Measurements from ENCODE around the gene KCNN3. TPM values are rescaled to one million over a fixed set of nuclear protein-coding genes. Genes with fewer than 3 reads are reported as not detected.

KCNN3 gene
- total RNA-seq, 4 donors from 2014 or later, result 0.24 to 2.4 (median 0.95) TPM

GRCh38 chr1:154865442-154866256 is 4.4 kb downstream of the KCNN3 start:
- TF ChIP-seq, protein P1, sequence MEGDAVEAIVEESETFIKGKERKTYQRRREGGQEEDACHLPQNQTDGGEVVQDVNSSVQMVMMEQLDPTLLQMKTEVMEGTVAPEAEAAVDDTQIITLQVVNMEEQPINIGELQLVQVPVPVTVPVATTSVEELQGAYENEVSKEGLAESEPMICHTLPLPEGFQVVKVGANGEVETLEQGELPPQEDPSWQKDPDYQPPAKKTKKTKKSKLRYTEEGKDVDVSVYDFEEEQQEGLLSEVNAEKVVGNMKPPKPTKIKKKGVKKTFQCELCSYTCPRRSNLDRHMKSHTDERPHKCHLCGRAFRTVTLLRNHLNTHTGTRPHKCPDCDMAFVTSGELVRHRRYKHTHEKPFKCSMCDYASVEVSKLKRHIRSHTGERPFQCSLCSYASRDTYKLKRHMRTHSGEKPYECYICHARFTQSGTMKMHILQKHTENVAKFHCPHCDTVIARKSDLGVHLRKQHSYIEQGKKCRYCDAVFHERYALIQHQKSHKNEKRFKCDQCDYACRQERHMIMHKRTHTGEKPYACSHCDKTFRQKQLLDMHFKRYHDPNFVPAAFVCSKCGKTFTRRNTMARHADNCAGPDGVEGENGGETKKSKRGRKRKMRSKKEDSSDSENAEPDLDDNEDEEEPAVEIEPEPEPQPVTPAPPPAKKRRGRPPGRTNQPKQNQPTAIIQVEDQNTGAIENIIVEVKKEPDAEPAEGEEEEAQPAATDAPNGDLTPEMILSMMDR (IDR thresholded peaks at IDR 0.05), result no peak
- DNase-seq (ENCODE audit: low spot score) (no peak), ATAC-seq (ENCODE audit: low FRiP score) (no peak)

GRCh38 chr1:154864189-154864975 is 5.7 kb downstream of the KCNN3 start:
- DNase-seq (ENCODE audit: low spot score) (no peak), ATAC-seq (ENCODE audit: low FRiP score) (no peak)
- TF ChIP-seq, protein P1 (IDR thresholded peaks at IDR 0.05), result no peak

DNA sequence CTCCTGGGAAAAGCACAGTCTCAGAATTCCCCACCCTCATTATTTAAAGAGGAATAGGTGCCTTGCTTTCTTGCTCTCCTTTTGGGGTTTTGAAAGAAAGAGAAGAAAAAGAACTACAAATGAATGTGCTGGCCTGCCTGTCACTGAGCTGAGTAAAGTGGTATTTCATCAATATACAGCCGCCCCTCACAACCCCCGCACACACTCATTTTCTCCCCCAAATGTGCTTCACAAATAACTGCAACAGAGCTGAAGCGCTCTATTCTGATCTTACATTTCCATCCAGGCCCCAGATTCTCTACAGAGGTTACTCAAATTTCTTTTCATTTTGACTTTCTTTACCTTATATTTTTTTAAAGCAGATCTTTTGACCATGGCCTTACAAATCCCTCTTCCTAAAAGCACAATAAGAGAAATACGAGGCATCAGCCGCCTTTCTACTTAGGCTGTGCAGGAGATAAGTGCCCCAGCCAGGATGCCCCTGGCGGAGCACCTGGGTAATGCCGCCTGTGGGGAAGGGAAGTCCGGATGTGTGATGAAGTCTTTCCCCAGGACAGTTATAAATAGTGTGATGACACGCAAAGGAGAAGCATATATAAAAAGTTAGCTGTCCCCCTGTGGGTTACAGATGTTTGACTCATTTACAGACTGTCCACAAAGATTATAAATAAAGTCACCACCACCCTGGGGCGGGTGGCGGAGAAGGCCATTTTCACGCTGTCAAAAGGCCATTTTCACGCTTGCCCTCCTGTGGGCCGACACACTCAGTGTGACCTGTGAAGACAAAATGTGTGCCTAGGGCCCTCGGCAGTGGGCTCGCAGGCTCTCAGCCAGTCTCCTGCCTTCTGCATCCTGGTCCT is 6.5 kb downstream of the KCNN3 start:
- TF ChIP-seq, protein P1 (IDR thresholded peaks at IDR 0.05), result no peak
- ATAC-seq (ENCODE audit: low FRiP score), result no peak
- no peak for DNase-seq (ENCODE audit: low spot score)

DNA sequence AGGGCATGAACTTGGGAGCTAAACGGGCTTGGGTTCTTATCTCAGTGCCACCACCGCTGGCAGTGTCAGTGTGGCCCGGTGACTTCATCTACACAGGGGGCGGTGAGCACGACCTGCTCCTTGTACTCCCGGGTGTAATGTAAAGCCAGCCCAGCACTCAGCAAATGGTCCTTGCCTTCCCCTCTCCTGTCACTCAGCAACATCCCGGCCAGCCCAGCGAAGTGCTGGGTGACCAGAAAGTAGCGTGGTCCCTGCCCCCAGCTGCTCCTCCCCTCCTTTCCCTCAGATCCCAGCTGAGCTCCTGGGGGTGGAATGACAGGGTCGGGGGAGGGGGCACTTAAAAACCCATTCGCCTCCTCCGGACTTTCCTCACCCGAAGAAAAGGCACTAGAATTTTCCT is 7.2 kb downstream of the KCNN3 start:
- no peak for DNase-seq (ENCODE audit: low spot score)
- TF ChIP-seq, protein P1 (IDR thresholded peaks at IDR 0.05), result no peak
- no peak for ATAC-seq (ENCODE audit: low FRiP score)

DNA sequence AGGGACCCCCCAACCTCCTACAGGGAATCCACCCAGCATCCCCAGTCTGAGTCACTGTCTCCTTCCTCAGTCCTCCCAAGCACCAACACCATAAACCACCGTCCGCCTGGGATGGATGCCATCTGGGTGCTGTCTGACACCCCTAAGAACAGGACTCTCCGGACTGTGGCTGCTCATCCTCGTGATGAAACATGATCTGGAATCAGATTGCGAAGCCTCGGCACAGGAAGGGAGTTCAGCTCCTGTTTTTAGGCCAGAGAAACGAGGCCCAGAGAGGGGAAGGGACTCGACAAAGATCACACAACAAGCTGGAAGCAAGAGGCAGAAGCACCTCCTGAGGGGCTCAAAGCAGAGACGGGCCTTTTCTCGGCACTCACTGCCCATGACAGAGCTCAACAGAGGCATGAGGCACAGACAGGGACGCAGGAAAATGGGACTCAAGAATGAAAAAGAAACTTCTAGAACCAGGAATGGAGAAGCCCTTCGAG is 8.4 kb downstream of the KCNN3 start:
- ATAC-seq (ENCODE audit: low FRiP score) (no peak), DNase-seq (ENCODE audit: low spot score) (no peak)
- TF ChIP-seq, protein P1 (IDR thresholded peaks at IDR 0.05), result no peak

- no peak for DNase-seq (ENCODE audit: low spot score)
- no peak for ATAC-seq (ENCODE audit: low FRiP score)
- TF ChIP-seq, protein P1 (IDR thresholded peaks at IDR 0.05), result no peak
Observed at GRCh38 chr1:154860156-154860870, 9.8 kb downstream of the KCNN3 start.
